GM18909 (cell line): ENCODE data around the gene CSTF1.

Experiments used
- ATAC-seq: cut with Tn5 transposase; IDR thresholded peaks from one replicate; pipeline ENCODE4 v1.9.1; 2021; ENCODE audit warnings: mild to moderate bottlenecking; ENCODE audit not compliant: unreplicated experiment, poor library complexity

CSTF1 gene

GRCh38 chr20:56424931-56425330 lies 32.5 kb downstream of the CSTF1 start:
- no peak for ATAC-seq

GRCh38 chr20:56426026-56426425 lies 33.6 kb downstream of the CSTF1 start:
- no peak for ATAC-seq

GRCh38 chr20:56426926-56427325 lies 34.5 kb downstream of the CSTF1 start:
- ATAC-seq: no peak

- ATAC-seq: no peak
Measured at GRCh38 chr20:56427797-56428196, 35.4 kb downstream of the CSTF1 start.

GRCh38 chr20:56428410-56428809 lies 36.0 kb downstream of the CSTF1 start:
- ATAC-seq: no peak

GRCh38 chr20:56428881-56429280 lies 36.4 kb downstream of the CSTF1 start:
- ATAC-seq: no peak

- no peak for ATAC-seq
Measured at GRCh38 chr20:56429502-56429901, 37.1 kb downstream of the CSTF1 start.

- no peak for ATAC-seq
Measured at GRCh38 chr20:56429941-56430340, 37.5 kb downstream of the CSTF1 start.

GRCh38 chr20:56430461-56430860 lies 38.0 kb downstream of the CSTF1 start:
- ATAC-seq: no peak

GRCh38 chr20:56430957-56431356 lies 38.5 kb downstream of the CSTF1 start:
- no peak for ATAC-seq

GRCh38 chr20:56431471-56431870 lies 39.0 kb downstream of the CSTF1 start:
- ATAC-seq: no peak

GRCh38 chr20:56433221-56433879 lies 40.9 kb downstream of the CSTF1 start:
- no peak for ATAC-seq

- ATAC-seq: no peak
Measured at GRCh38 chr20:56433880-56434255, 41.4 kb downstream of the CSTF1 start.

- no peak for ATAC-seq
Measured at GRCh38 chr20:56437196-56437960, 44.9 kb downstream of the CSTF1 start.

GRCh38 chr20:56438284-56438683 lies 45.8 kb downstream of the CSTF1 start:
- no peak for ATAC-seq

GRCh38 chr20:56439771-56440291 lies 47.4 kb downstream of the CSTF1 start:
- no peak for ATAC-seq

- peak; percentile 84 for ATAC-seq
Measured at GRCh38 chr20:56440346-56441007, 48.0 kb downstream of the CSTF1 start.

GRCh38 chr20:56442389-56443365 lies 50.2 kb downstream of the CSTF1 start:
- ATAC-seq: no peak

GRCh38 chr20:56443654-56444540 lies 51.5 kb downstream of the CSTF1 start:
- no peak for ATAC-seq
